ENCODE measurements around the gene HS6ST1.

DNA sequence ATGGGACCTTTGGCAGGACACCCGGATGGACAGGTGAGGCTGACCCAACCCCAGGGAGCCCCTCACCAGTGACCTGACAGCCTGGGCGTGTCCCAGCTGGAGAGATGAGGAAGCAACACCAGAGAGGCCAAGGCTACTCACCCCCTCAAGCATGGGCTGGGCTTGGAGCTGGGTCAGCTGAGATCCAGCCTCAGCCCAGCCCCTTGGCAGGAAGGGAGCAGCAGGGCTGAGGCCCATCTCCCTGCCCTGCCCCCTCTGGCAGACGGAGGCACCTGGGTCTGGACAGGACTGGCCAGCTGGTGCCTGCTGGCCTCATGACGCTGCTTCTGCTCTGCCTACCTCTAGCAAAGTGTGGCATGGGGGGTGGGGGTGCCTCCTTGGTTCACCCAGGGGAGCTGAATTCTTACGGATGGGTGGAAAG lies 37.8 kb downstream of the HS6ST1 start:
- TF ChIP-seq, protein P1, sequence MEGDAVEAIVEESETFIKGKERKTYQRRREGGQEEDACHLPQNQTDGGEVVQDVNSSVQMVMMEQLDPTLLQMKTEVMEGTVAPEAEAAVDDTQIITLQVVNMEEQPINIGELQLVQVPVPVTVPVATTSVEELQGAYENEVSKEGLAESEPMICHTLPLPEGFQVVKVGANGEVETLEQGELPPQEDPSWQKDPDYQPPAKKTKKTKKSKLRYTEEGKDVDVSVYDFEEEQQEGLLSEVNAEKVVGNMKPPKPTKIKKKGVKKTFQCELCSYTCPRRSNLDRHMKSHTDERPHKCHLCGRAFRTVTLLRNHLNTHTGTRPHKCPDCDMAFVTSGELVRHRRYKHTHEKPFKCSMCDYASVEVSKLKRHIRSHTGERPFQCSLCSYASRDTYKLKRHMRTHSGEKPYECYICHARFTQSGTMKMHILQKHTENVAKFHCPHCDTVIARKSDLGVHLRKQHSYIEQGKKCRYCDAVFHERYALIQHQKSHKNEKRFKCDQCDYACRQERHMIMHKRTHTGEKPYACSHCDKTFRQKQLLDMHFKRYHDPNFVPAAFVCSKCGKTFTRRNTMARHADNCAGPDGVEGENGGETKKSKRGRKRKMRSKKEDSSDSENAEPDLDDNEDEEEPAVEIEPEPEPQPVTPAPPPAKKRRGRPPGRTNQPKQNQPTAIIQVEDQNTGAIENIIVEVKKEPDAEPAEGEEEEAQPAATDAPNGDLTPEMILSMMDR (IDR thresholded peaks at IDR 0.05; ENCODE audit: low read depth, low read length, missing input control): no peak
- TF ChIP-seq, protein P2, sequence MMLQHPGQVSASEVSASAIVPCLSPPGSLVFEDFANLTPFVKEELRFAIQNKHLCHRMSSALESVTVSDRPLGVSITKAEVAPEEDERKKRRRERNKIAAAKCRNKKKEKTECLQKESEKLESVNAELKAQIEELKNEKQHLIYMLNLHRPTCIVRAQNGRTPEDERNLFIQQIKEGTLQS (IDR thresholded peaks at IDR 0.05): no peak
- TF ChIP-seq SP1 (IDR thresholded peaks at IDR 0.05): no peak
- TF ChIP-seq GABPA (IDR thresholded peaks at IDR 0.05 in 1 of 2, conservative IDR thresholded peaks at IDR 0.05 in 1 of 2): no peak
- TF ChIP-seq, protein P3, sequence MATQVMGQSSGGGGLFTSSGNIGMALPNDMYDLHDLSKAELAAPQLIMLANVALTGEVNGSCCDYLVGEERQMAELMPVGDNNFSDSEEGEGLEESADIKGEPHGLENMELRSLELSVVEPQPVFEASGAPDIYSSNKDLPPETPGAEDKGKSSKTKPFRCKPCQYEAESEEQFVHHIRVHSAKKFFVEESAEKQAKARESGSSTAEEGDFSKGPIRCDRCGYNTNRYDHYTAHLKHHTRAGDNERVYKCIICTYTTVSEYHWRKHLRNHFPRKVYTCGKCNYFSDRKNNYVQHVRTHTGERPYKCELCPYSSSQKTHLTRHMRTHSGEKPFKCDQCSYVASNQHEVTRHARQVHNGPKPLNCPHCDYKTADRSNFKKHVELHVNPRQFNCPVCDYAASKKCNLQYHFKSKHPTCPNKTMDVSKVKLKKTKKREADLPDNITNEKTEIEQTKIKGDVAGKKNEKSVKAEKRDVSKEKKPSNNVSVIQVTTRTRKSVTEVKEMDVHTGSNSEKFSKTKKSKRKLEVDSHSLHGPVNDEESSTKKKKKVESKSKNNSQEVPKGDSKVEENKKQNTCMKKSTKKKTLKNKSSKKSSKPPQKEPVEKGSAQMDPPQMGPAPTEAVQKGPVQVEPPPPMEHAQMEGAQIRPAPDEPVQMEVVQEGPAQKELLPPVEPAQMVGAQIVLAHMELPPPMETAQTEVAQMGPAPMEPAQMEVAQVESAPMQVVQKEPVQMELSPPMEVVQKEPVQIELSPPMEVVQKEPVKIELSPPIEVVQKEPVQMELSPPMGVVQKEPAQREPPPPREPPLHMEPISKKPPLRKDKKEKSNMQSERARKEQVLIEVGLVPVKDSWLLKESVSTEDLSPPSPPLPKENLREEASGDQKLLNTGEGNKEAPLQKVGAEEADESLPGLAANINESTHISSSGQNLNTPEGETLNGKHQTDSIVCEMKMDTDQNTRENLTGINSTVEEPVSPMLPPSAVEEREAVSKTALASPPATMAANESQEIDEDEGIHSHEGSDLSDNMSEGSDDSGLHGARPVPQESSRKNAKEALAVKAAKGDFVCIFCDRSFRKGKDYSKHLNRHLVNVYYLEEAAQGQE (IDR thresholded peaks at IDR 0.05): no peak
- no peak for TF ChIP-seq JUND (IDR thresholded peaks at IDR 0.05)
